HEK293 (cell line): ENCODE data around the gene TRIM29.

Experiments
- TF ChIP-seq, protein P1 (sequence below): fragments of 450-650 bp; formaldehyde crosslinking; IDR thresholded peaks from 2 replicates; pipeline ENCODE4 v1.5.1; 2016; ENCODE audit warnings: missing biosample characterization, missing genetic modification characterization
- TF ChIP-seq, protein P2 (sequence below): fragments of 450-650 bp; formaldehyde crosslinking; IDR thresholded peaks from 2 replicates; pipeline ENCODE4 v1.5.1; 2016; ENCODE audit warnings: missing biosample characterization, missing genetic modification characterization

GRCh38 chr11:120183701-120184141, 45.8 kb upstream of the TRIM29 start:
- TF ChIP-seq, protein P1, sequence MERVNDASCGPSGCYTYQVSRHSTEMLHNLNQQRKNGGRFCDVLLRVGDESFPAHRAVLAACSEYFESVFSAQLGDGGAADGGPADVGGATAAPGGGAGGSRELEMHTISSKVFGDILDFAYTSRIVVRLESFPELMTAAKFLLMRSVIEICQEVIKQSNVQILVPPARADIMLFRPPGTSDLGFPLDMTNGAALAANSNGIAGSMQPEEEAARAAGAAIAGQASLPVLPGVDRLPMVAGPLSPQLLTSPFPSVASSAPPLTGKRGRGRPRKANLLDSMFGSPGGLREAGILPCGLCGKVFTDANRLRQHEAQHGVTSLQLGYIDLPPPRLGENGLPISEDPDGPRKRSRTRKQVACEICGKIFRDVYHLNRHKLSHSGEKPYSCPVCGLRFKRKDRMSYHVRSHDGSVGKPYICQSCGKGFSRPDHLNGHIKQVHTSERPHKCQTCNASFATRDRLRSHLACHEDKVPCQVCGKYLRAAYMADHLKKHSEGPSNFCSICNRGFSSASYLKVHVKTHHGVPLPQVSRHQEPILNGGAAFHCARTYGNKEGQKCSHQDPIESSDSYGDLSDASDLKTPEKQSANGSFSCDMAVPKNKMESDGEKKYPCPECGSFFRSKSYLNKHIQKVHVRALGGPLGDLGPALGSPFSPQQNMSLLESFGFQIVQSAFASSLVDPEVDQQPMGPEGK = no peak
- TF ChIP-seq, protein P2, sequence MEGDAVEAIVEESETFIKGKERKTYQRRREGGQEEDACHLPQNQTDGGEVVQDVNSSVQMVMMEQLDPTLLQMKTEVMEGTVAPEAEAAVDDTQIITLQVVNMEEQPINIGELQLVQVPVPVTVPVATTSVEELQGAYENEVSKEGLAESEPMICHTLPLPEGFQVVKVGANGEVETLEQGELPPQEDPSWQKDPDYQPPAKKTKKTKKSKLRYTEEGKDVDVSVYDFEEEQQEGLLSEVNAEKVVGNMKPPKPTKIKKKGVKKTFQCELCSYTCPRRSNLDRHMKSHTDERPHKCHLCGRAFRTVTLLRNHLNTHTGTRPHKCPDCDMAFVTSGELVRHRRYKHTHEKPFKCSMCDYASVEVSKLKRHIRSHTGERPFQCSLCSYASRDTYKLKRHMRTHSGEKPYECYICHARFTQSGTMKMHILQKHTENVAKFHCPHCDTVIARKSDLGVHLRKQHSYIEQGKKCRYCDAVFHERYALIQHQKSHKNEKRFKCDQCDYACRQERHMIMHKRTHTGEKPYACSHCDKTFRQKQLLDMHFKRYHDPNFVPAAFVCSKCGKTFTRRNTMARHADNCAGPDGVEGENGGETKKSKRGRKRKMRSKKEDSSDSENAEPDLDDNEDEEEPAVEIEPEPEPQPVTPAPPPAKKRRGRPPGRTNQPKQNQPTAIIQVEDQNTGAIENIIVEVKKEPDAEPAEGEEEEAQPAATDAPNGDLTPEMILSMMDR (tag by site-specific recombination) = no peak
